PFSK-1 (cell line): ENCODE data around the gene SORL1-AS1.

Experiments used
- FOXP2 ChIP-seq: optimal IDR thresholded peaks from 2 replicates; pipeline ENCODE3; 2011; ENCODE audit warnings: borderline replicate concordance, control low read depth, inconsistent platforms; ENCODE audit not compliant: insufficient read depth; ENCODE audit errors: extremely low read length, extremely low read depth
- POLR2AphosphoS5 ChIP-seq: IDR thresholded peaks from 2 replicates; pipeline ENCODE4 v1.6.1; 2012; ENCODE audit warnings: low read depth, mild to moderate bottlenecking, control low read depth, low read length, moderate library complexity
- REST ChIP-seq, 2 experiments: IDR thresholded peaks; 2 replicates each; pipeline versions ENCODE4 v1.6.1 to v1.8.0; 2011 to 2012; ENCODE audit warnings: low read depth in 2 of 2, low read length in 2 of 2, control low read depth in 1 of 2, inconsistent platforms in 1 of 2, mild to moderate bottlenecking in 1 of 2, moderate library complexity in 1 of 2; ENCODE audit not compliant: insufficient read depth in 1 of 2
- SIN3A ChIP-seq: IDR thresholded peaks from 2 replicates; pipeline ENCODE4 v1.6.1; 2012; ENCODE audit warnings: mild to moderate bottlenecking, low read length, moderate library complexity, borderline replicate concordance; ENCODE audit not compliant: insufficient read depth
- TAF1 ChIP-seq: IDR thresholded peaks from 2 replicates; pipeline ENCODE4 v1.6.1; 2012; ENCODE audit warnings: low read length, control low read depth, borderline replicate concordance; ENCODE audit not compliant: insufficient read depth

Gene SORL1-AS1

DNA sequence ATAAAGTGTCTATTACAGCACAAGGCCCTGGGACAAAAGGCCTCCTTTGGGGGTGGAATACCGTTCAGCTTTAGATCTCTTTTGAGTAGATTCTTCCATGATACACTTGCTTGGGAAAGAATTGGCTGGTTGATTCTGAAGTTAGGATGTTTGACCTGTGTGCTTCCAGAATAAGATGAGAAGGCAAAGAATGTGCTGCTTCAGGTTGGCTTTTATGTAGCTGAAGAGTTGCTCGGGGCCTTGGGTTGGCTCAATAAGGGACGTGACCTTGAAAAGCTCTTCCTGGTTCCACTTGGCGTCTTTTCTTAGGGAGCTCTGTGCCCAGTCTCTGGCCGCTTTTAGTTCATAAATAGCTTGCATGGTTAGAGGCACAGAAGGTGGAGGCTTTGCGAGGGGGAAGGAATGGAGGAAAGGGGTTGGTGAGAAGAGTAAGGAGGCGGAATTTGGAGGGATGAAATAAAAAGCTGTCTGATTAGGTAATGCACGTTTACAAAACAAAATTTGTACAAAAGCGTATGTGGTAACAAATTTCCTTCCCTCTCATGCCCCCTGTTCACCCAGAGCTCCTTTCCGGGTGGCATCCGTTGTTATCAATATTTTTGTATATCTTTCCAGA, 4.2 kb upstream of the SORL1-AS1 start:
- no peak for TF ChIP-seq POLR2AphosphoS5
- no peak for TF ChIP-seq TAF1
- TF ChIP-seq REST (IDR thresholded peaks at IDR 0.05; ENCODE audit: insufficient read depth in 1 of 2, low read depth in 2 of 2, low read length in 2 of 2): no peak
- no peak for TF ChIP-seq FOXP2
- no peak for TF ChIP-seq SIN3A

DNA sequence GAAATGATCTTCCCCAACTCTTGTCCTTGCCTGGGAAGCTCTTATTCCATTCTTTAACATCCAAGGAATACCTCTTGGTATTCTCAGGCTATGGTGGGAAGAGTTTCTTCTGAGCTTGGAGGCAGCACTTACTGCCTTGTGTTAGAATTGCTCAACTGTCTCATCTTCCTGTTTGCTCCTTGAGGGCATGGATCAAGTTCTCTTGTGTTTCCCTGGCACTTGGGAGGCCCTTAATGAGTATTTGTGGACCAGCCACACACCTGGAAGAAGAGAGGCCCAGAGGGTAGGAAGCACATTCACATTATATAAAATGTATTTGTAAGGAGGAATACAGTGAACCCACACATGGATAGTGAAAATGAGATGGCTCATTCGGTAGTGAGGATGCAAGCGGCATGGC, 3.4 kb upstream of the SORL1-AS1 start:
- TF ChIP-seq TAF1: no peak
- no peak for TF ChIP-seq POLR2AphosphoS5
- no peak for TF ChIP-seq SIN3A
- no peak for TF ChIP-seq FOXP2
- no peak for TF ChIP-seq REST (IDR thresholded peaks at IDR 0.05; ENCODE audit: insufficient read depth in 1 of 2, low read depth in 2 of 2, low read length in 2 of 2)

GRCh38 chr11:121455115-121455514, 2.3 kb upstream of the SORL1-AS1 start:
- no peak for TF ChIP-seq TAF1
- no peak for TF ChIP-seq SIN3A
- no peak for TF ChIP-seq FOXP2
- no peak for TF ChIP-seq POLR2AphosphoS5
- no peak for TF ChIP-seq REST (IDR thresholded peaks at IDR 0.05; ENCODE audit: insufficient read depth in 1 of 2, low read depth in 2 of 2, low read length in 2 of 2)

DNA sequence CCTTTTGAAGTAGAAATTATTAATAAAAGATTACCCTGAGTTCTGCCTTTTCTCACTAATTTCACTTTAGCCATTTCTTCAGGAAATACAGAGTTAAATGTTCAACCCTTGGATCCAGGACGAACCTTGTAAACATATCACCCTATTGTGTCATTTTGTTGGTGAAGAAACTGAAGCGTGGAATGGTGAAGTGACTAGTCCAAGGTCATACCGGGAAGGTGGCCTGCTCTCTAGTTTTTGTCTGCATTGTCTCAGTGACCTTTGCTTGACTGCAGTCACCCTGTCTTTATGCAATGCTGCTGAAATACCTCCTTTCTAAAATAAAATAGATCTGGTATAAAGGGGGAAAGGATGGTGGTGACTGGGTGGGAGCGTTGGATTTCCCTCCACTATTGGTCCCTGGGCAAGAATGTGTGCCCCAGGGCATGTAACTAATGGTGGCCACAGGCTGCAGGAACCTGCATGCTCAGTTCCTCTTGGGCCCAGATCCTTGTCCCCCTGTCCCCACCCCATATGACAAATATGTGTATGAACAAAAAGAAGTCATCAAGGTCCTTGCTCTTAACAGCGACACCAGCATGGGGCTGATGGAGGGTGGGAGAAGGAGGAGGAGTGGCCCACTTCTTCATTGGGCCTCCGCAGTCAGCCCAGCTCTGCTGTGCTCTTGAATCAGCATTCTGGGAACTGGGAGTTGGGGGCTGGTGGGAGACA, 977 bp upstream of the SORL1-AS1 start:
- TF ChIP-seq FOXP2 (no peak), TAF1 (no peak), SIN3A (no peak), POLR2AphosphoS5 (no peak), REST (IDR thresholded peaks at IDR 0.05; ENCODE audit: insufficient read depth in 1 of 2, low read depth in 2 of 2, low read length in 2 of 2) (no peak)
